ENCODE data around the gene PLCL1. TPM values are rescaled to one million over a fixed set of nuclear protein-coding genes. Genes with fewer than 3 reads are reported as not detected.

The PLCL1 gene
- total and polyA plus RNA-seq, 8 donors: 0.93 to 28.7 (median 3.1) TPM

DNA sequence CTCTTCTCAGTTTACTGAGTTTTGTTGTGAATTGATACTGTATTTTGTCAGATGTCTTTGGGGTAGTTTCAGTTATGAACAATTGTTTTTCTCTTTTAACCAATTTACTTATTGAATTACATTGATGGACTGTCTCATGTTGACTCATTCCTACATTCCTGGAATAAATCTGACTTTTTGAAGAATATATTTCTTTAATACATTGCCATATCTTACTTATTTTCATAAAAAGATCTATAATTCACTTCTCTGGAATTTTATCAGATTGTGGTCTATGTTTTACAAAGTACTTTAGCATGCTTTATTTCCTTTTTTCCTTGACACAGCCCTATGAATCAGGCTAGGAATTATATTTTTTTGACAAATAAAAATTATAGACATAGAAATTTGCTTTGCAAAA is 268.3 kb downstream of the PLCL1 start:
- H3K27ac ChIP-seq: no peak overlapping the region
- no peak overlapping the region for H3K4me3 ChIP-seq
- no peaks in the 10 kb centered on the region for H3K9me3 ChIP-seq
- no peaks in the 10 kb centered on the region for H3K4me1 ChIP-seq
- H3K36me3 ChIP-seq: no peaks in the 10 kb centered on the region
- no peaks in the 10 kb centered on the region for H3K27me3 ChIP-seq
- intact Hi-C loops (cut with DNase I; ENCODE audit: low total_unique reads): no loop called here
- DNase-seq: no peak
- no peak for TF ChIP-seq EP300 (IDR thresholded peaks at IDR 0.05)
- no peak for TF ChIP-seq POLR2AphosphoS5 (IDR thresholded peaks at IDR 0.05)
- TF ChIP-seq, protein P1, sequence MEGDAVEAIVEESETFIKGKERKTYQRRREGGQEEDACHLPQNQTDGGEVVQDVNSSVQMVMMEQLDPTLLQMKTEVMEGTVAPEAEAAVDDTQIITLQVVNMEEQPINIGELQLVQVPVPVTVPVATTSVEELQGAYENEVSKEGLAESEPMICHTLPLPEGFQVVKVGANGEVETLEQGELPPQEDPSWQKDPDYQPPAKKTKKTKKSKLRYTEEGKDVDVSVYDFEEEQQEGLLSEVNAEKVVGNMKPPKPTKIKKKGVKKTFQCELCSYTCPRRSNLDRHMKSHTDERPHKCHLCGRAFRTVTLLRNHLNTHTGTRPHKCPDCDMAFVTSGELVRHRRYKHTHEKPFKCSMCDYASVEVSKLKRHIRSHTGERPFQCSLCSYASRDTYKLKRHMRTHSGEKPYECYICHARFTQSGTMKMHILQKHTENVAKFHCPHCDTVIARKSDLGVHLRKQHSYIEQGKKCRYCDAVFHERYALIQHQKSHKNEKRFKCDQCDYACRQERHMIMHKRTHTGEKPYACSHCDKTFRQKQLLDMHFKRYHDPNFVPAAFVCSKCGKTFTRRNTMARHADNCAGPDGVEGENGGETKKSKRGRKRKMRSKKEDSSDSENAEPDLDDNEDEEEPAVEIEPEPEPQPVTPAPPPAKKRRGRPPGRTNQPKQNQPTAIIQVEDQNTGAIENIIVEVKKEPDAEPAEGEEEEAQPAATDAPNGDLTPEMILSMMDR (IDR thresholded peaks at IDR 0.05): no peak
- no peak for TF ChIP-seq POLR2A (IDR thresholded peaks at IDR 0.05)

DNA sequence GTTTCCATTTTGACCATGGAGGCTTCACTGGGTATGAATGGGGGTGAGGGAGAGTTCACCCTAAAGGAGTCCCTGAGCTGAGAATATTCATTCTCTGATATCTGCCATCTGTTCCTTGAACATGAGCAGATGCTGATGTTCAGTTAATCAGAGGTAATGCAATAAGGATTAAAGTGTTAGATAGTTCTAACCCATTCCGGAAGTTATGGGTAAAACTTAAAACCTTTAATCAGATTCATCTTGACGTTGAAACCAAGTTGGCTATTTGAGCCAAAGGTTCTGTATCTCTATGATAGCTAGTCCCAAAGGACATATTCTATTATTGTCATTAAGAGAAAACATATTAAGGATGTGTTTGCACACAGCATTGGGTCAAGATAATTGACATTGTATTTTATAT is 268.9 kb downstream of the PLCL1 start:
- no peaks in the 10 kb centered on the region for H3K36me3 ChIP-seq
- H3K4me1 ChIP-seq: no peaks in the 10 kb centered on the region
- no peak overlapping the region for H3K4me3 ChIP-seq
- 74 to 85% (median 84%) methylated on average over 2 of the region's 2 CpGs for WGBS, 5 donors
- no peaks in the 10 kb centered on the region for H3K9me3 ChIP-seq
- intact Hi-C loops (cut with DNase I; ENCODE audit: low total_unique reads): no loop called here
- H3K27ac ChIP-seq: no peak overlapping the region
- TF ChIP-seq POLR2A (IDR thresholded peaks at IDR 0.05) (no peak), POLR2AphosphoS5 (IDR thresholded peaks at IDR 0.05) (no peak), EP300 (IDR thresholded peaks at IDR 0.05) (no peak)
- TF ChIP-seq, protein P1 (IDR thresholded peaks at IDR 0.05): no peak
- no peak for DNase-seq
- no peaks in the 10 kb centered on the region for H3K27me3 ChIP-seq

GRCh38 chr2:198077477-198077876 is 273.1 kb downstream of the PLCL1 start:
- H3K9me3 ChIP-seq: no peaks in the 10 kb centered on the region
- no peaks in the 10 kb centered on the region for H3K27me3 ChIP-seq
- no peaks in the 10 kb centered on the region for H3K36me3 ChIP-seq
- no peak overlapping the region for H3K4me3 ChIP-seq
- no peaks in the 10 kb centered on the region for H3K4me1 ChIP-seq
- WGBS, 5 donors: 91 to 100% (median 94%) methylated on average over 1 of the region's 1 CpG
- no peak overlapping the region for H3K27ac ChIP-seq
- TF ChIP-seq EP300 (IDR thresholded peaks at IDR 0.05): no peak
- no peak for TF ChIP-seq POLR2AphosphoS5 (IDR thresholded peaks at IDR 0.05)
- TF ChIP-seq POLR2A (IDR thresholded peaks at IDR 0.05): no peak
- DNase-seq: no peak
- intact Hi-C loops (cut with DNase I; ENCODE audit: low total_unique reads): no loop called here

- intact Hi-C loops (cut with DNase I; ENCODE audit: low total_unique reads): no loop called here
- no peaks in the 10 kb centered on the region for H3K4me1 ChIP-seq
- H3K9me3 ChIP-seq: no peaks in the 10 kb centered on the region
- no peak for TF ChIP-seq POLR2A (IDR thresholded peaks at IDR 0.05)
- TF ChIP-seq, protein P1 (IDR thresholded peaks at IDR 0.05): no peak
- no peak for TF ChIP-seq EP300 (IDR thresholded peaks at IDR 0.05)
- TF ChIP-seq POLR2AphosphoS5 (IDR thresholded peaks at IDR 0.05): no peak
- H3K4me3 ChIP-seq: no peak overlapping the region
- peaks cover 0 to 7% (median 4%) of the 10 kb centered on the region in 4 donors for H3K36me3 ChIP-seq
- no peak for DNase-seq
- no peaks in the 10 kb centered on the region for H3K27me3 ChIP-seq
- WGBS, 5 donors: 88 to 96% (median 94%) methylated on average over 2 of the region's 2 CpGs
- no peak overlapping the region for H3K27ac ChIP-seq
Observed at GRCh38 chr2:198080879-198081765, 276.7 kb downstream of the PLCL1 start.

DNA sequence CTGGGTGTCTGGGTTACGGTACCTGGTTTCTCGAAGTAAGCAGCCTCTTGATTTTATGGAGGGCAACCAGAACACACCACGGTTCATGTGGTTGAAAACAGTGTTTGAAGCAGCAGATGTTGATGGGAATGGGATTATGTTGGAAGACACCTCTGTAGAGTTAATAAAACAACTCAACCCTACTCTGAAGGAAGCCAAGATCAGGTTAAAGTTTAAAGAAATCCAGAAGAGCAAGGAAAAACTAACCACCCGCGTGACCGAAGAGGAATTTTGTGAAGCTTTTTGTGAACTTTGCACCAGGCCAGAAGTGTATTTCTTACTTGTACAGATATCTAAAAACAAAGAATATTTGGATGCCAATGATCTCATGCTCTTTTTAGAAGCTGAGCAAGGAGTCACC is 279.8 kb downstream of the PLCL1 start:
- intact Hi-C loops (cut with DNase I; ENCODE audit: low total_unique reads): no loop called here
- H3K4me1 ChIP-seq: no peaks in the 10 kb centered on the region
- H3K9me3 ChIP-seq: no peaks in the 10 kb centered on the region
- TF ChIP-seq POLR2AphosphoS5 (IDR thresholded peaks at IDR 0.05): no peak
- no peak for TF ChIP-seq EP300 (IDR thresholded peaks at IDR 0.05)
- TF ChIP-seq, protein P1 (IDR thresholded peaks at IDR 0.05): no peak
- TF ChIP-seq POLR2A (IDR thresholded peaks at IDR 0.05): no peak
- no peak overlapping the region for H3K4me3 ChIP-seq
- DNase-seq: no peak
- H3K36me3 ChIP-seq: peaks cover 0 to 10% (median 5%) of the 10 kb centered on the region in 4 donors
- H3K27ac ChIP-seq: no peak overlapping the region
- WGBS, 5 donors: 93 to 98% (median 96%) methylated on average over 6 of the region's 6 CpGs
- no peaks in the 10 kb centered on the region for H3K27me3 ChIP-seq
